Activated T-helper 2 cell treated with anti-CD3 and anti-CD28 coated beads, Interferon-gamma antibody, Interleukin-2, Interleukin-4, amounts not matched to agents 10 μg/mL and 5 μg/mL and 100 μg/mL, durations not matched to agents 14 hours and 24 hours and 36 hours (primary cell): ENCODE results near the gene ACTG2. TPM values are rescaled to one million over a fixed set of nuclear protein-coding genes. Genes with fewer than 3 reads are reported as not detected.
A peak's percentile ranks its signal among the peaks of the same experiment; 100 is the strongest.
"Not testable (repeated sequence)": the region's sequence is repeated elsewhere in the genome, so short reads cannot be mapped to it uniquely, and the experiment has no call there.

Source experiments
- DNase-seq: peaks from one replicate; pipeline ENCODE4 v3.0.0; 2021; ENCODE audit warnings: low spot score
- H3K27ac Mint-ChIP-seq: one replicate; pipeline ENCODE4 v1.8.0; 2021; ENCODE audit warnings: mixed read lengths
- H3K27me3 Mint-ChIP-seq: one replicate; pipeline ENCODE4 v1.8.0; 2021; ENCODE audit warnings: low read depth, mixed read lengths
- H3K36me3 Mint-ChIP-seq: one replicate; pipeline ENCODE4 v1.8.0; 2021; ENCODE audit warnings: low read depth, mixed read lengths
- H3K4me1 Mint-ChIP-seq: one replicate; pipeline ENCODE4 v1.8.0; 2021; ENCODE audit warnings: low read depth, mixed read lengths
- H3K4me3 Mint-ChIP-seq: one replicate; pipeline ENCODE4 v1.8.0; 2021; ENCODE audit warnings: low read depth, mild to moderate bottlenecking, moderate library complexity, mixed read lengths
- H3K9me3 Mint-ChIP-seq: one replicate; pipeline ENCODE4 v1.8.0; 2021; ENCODE audit warnings: mixed read lengths
- intact Hi-C: fragments of 100-400 bp; cut with micrococcal nuclease; formaldehyde crosslinking; loops from one replicate; pipeline ENCODE4 v1.15.1; 2023
- total RNA-seq: library from RNA; stranded (reverse); gene quantifications from 2 replicates; pipeline ENCODE4 v1.2.3, GENCODE V29; 2022

ACTG2 gene
- total RNA-seq, 1 donor from 2014 or later: 0.14 TPM

GRCh38 chr2:73877984-73878383, 14.8 kb upstream of the ACTG2 start:
- not testable (repeated sequence) for DNase-seq, H3K27me3 Mint-ChIP-seq, H3K9me3 Mint-ChIP-seq, H3K4me3 Mint-ChIP-seq, H3K27ac Mint-ChIP-seq, H3K36me3 Mint-ChIP-seq
- H3K4me1 Mint-ChIP-seq: peaks cover 13% of the 10 kb centered on the region
- intact Hi-C loops: loop anchor here (1.0 kb wide), 1 partner anchor 8 kb away; no protein-coding TSS in a partner anchor

- H3K4me3 Mint-ChIP-seq: no peak overlapping the region
- no peak for DNase-seq
- peaks cover 11% of the 10 kb centered on the region for H3K9me3 Mint-ChIP-seq
- H3K4me1 Mint-ChIP-seq: peaks cover 22% of the 10 kb centered on the region
- peaks cover 2% of the 10 kb centered on the region for H3K36me3 Mint-ChIP-seq
- no peaks in the 10 kb centered on the region for H3K27me3 Mint-ChIP-seq
- intact Hi-C loops: loop anchor here (5.0 kb wide), 1 partner anchor 42 kb away; the partner anchor contains the start of gene DGUOK
- H3K27ac Mint-ChIP-seq: no peak overlapping the region
Observed at GRCh38 chr2:73885406-73885805, 7.4 kb upstream of the ACTG2 start.

DNA sequence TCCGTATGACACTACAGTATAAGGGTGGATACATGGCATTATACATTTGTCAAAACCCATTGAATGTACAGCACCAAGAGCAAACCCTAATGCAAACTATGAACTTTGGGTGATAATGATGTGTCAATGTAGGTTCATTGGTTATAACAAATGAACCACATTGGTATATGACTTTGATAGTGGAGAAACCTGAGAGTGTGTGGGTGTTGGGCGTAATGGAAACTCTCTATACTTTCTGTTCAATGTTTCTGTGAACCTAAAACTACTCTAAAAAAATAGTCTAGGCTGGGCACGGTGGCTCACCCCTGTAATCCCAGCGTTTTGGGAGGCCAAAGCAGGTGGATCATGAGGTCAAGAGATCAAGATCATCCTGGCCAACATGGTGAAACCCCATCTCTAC, 6.5 kb upstream of the ACTG2 start:
- H3K36me3 Mint-ChIP-seq: peaks cover 2% of the 10 kb centered on the region
- peaks cover 11% of the 10 kb centered on the region for H3K9me3 Mint-ChIP-seq
- intact Hi-C loops: loop anchor here (1.0 to 5.0 kb wide), 5 partner anchors 9 to 56 kb away; partner anchors contain the start of gene DGUOK
- H3K4me3 Mint-ChIP-seq: no peak overlapping the region
- H3K27me3 Mint-ChIP-seq: no peaks in the 10 kb centered on the region
- peaks cover 22% of the 10 kb centered on the region for H3K4me1 Mint-ChIP-seq
- no peak for DNase-seq
- H3K27ac Mint-ChIP-seq: peak overlapping the region; percentile 77

GRCh38 chr2:73887596-73888353, 5.0 kb upstream of the ACTG2 start:
- Mint-ChIP-seq H3K9me3 (peaks cover 11% of the 10 kb centered on the region), H3K4me1 (peaks cover 22% of the 10 kb centered on the region)
- H3K36me3 Mint-ChIP-seq, H3K4me3 Mint-ChIP-seq, H3K27ac Mint-ChIP-seq, H3K27me3 Mint-ChIP-seq, DNase-seq: not testable (repeated sequence)
- intact Hi-C loops: loop anchor here (2.0 to 5.0 kb wide), 2 partner anchors 40 to 57 kb away; partner anchors contain the start of gene DGUOK

DNA sequence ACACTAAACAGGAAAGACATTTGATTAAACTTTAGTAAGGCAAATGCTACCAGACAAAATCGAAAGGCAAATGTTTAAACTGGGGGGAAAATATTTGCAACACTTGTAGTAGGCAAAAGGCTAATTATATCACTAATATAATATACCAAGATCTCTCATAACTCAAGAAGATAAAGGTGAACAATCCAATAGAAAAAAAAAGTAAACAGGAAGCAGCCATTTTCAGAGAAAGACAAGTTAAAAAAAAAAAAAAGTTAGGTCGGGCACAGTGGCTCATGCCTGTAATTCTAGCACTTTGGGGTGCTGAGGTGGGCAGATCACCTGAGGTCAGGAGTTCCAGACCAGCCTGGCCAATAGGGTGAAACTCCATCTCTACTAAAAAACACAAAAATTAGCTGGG, 4.4 kb upstream of the ACTG2 start:
- intact Hi-C loops: loop anchor here (5.0 kb wide), 1 partner anchor 39 kb away; the partner anchor contains the start of gene DGUOK
- H3K36me3 Mint-ChIP-seq: peaks cover 2% of the 10 kb centered on the region
- no peaks in the 10 kb centered on the region for H3K27me3 Mint-ChIP-seq
- H3K27ac Mint-ChIP-seq: peak overlapping the region; percentile 22
- H3K4me1 Mint-ChIP-seq: peaks cover 22% of the 10 kb centered on the region
- H3K4me3 Mint-ChIP-seq: no peak overlapping the region
- H3K9me3 Mint-ChIP-seq: peaks cover 11% of the 10 kb centered on the region
- no peak for DNase-seq

GRCh38 chr2:73889206-73889605, 3.6 kb upstream of the ACTG2 start:
- Mint-ChIP-seq H3K4me1 (peaks cover 25% of the 10 kb centered on the region), H3K9me3 (peaks cover 11% of the 10 kb centered on the region), H3K27me3 (no peaks in the 10 kb centered on the region), H3K4me3 (no peak overlapping the region), H3K27ac (no peak overlapping the region), H3K36me3 (peaks cover 2% of the 10 kb centered on the region)
- DNase-seq: no peak
- intact Hi-C loops: loop anchor here (5.0 kb wide), 1 partner anchor 38 kb away; the partner anchor contains the start of gene DGUOK

DNA sequence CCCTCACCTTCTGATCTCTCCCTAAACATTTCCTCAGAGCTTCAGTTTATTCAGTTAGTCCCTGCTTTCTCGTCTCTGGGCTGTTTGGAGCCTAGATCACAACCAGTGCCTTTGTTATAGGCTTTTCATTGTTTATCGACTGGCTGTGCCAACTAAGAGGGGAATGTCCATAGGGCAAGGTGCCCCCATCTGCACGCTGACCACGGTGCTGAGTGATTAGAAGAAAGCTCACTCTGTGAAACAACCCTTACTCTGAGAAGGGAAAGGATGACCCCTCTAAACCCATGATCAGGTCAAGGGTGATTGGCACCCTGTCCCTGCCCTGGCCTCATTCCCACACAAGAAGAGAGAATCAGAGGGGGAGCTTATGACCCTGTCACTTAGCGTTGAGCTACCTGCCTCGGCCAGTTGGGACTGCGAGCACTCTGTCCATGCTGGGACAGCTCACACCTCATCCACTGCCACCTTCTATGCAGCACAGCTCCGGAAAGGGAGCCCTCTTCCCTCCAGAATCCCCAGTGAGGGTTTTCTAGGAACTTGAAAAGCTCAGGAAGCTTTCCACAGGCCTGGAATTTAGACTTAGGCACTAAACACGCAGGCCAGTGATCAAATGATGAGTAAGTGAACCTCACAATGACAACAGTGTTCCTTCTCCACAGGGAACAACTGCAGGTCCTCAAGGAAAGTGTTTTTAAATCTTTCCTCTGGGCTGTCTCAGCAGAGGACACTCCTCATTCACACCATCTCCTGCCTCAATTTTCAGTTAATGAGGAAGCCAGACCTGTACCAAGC, 2.3 kb upstream of the ACTG2 start:
- H3K27ac Mint-ChIP-seq: no peak overlapping the region

DNA sequence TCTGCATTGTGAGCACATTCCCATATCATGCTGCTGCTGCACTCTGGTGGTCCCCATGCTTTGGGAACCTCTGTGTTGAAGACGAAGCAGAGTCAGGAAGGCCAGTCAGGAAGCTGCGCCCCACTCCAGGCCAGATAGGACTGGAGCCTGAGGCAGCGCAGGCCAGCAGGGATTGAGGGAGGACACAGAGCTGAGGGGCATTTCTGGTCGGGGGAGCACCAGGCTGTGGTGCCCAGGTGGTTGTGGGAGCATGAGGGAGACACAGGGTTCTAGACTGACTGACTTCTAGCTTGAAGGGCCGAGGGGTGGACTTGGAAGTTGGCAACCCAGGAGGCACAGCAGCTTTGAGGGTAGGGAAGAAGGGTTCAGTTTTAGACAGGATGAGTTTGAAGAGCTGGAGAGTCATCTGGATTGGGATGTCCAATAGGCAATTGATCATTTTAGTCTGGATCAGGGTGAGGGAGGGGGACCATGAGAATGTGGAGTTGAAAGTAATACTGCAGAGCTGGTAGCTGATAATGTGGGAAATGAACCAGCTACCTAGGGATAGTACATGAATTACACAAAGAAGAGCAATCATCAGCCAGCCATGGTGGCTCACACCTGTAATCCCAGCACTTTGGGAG, 1.4 kb upstream of the ACTG2 start:
- H3K27me3 Mint-ChIP-seq: no peaks in the 10 kb centered on the region
- H3K4me1 Mint-ChIP-seq: peaks cover 35% of the 10 kb centered on the region
- DNase-seq: no peak
- H3K9me3 Mint-ChIP-seq: peaks cover 7% of the 10 kb centered on the region
- H3K4me3 Mint-ChIP-seq: no peak overlapping the region
- peaks cover 2% of the 10 kb centered on the region for H3K36me3 Mint-ChIP-seq
- intact Hi-C loops: no loop called here
- no peak overlapping the region for H3K27ac Mint-ChIP-seq

More for the DNA sequence above, 2.3 kb upstream of the ACTG2 start:
- DNase-seq: no peak
- intact Hi-C loops: no loop called here
- peaks cover 2% of the 10 kb centered on the region for H3K36me3 Mint-ChIP-seq
- peaks cover 11% of the 10 kb centered on the region for H3K9me3 Mint-ChIP-seq
- H3K4me3 Mint-ChIP-seq: no peak overlapping the region
- peaks cover 37% of the 10 kb centered on the region for H3K4me1 Mint-ChIP-seq
- H3K27me3 Mint-ChIP-seq: no peaks in the 10 kb centered on the region

GRCh38 chr2:73893764-73894474, 1.1 kb downstream of the ACTG2 start:
- intact Hi-C loops: no loop called here
- no peak for DNase-seq
- H3K4me3 Mint-ChIP-seq: no peak overlapping the region
- H3K36me3 Mint-ChIP-seq: no peaks in the 10 kb centered on the region
- no peaks in the 10 kb centered on the region for H3K27me3 Mint-ChIP-seq
- peaks cover 34% of the 10 kb centered on the region for H3K4me1 Mint-ChIP-seq
- no peak overlapping the region for H3K27ac Mint-ChIP-seq
- H3K9me3 Mint-ChIP-seq: no peaks in the 10 kb centered on the region

DNA sequence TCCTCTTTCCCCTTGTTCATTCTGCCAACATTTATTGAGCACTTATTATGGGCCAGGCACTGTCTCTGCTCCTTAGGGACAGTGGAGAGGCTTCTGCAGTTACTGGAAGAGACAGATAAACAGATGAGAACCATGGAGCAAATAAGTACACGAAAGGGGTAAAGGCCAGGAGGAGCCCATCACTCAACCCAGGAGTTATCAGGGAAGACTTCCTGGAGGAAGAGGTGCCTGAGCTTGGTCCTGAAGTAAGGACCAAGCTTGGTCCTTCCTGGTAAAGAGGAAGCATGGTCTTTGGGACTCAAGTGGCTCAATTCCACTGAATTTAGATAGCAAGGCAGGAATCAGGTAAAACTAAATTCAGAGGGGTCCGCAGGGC, 1.7 kb downstream of the ACTG2 start:
- H3K4me1 Mint-ChIP-seq: peaks cover 34% of the 10 kb centered on the region
- H3K9me3 Mint-ChIP-seq: no peaks in the 10 kb centered on the region
- intact Hi-C loops: no loop called here
- no peaks in the 10 kb centered on the region for H3K36me3 Mint-ChIP-seq
- H3K4me3 Mint-ChIP-seq: no peak overlapping the region
- no peaks in the 10 kb centered on the region for H3K27me3 Mint-ChIP-seq
- DNase-seq: no peak
- H3K27ac Mint-ChIP-seq: no peak overlapping the region

GRCh38 chr2:73894877-73895276, 2.1 kb downstream of the ACTG2 start:
- no peaks in the 10 kb centered on the region for H3K9me3 Mint-ChIP-seq
- no peak overlapping the region for H3K4me3 Mint-ChIP-seq
- no peaks in the 10 kb centered on the region for H3K27me3 Mint-ChIP-seq
- DNase-seq: no peak
- no peak overlapping the region for H3K27ac Mint-ChIP-seq
- intact Hi-C loops: no loop called here
- H3K36me3 Mint-ChIP-seq: no peaks in the 10 kb centered on the region
- peaks cover 34% of the 10 kb centered on the region for H3K4me1 Mint-ChIP-seq

DNA sequence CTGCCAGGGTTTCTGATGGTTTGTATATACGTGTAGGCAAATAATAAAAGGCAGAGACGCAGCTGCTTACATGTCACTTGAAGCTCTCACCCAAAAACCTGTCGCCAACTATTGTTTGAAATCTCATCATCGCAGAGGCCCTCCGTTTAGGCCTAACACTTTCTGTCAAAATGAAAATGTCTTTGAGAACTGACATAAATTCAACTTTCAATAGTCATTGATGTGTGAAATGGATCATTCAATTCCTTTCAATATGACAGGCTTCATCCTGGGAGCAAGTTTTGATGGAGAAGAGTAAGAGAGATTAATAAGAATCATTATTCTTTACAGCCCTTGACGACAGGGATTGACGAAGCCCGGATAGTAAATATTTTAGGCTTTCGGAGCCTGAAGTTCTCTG, 2.7 kb downstream of the ACTG2 start:
- Mint-ChIP-seq H3K36me3 (no peaks in the 10 kb centered on the region), H3K4me3 (no peak overlapping the region), H3K4me1 (peaks cover 34% of the 10 kb centered on the region), H3K27ac (peak overlapping the region; percentile 47), H3K27me3 (no peaks in the 10 kb centered on the region), H3K9me3 (no peaks in the 10 kb centered on the region)
- intact Hi-C loops: no loop called here
- no peak for DNase-seq
